BE2C (cell line): Measurements from ENCODE around the gene DTHD1. TPM values are rescaled to one million over a fixed set of nuclear protein-coding genes. Genes with fewer than 3 reads are reported as not detected.

Experiments
- DNase-seq: peaks from one replicate; pipeline ENCODE4 v3.0.0-alpha.2; 2020
- H3K27me3 ChIP-seq: fragments of 250-450 bp; sonication (Bioruptor Pico); 2 replicates; pipeline ENCODE4 v1.5.1; 2020; ENCODE audit warnings: mild to moderate bottlenecking
- H3K36me3 ChIP-seq: fragments of 250-450 bp; sonication (Bioruptor Pico); 2 replicates; pipeline ENCODE4 v1.5.1; 2020; ENCODE audit warnings: mild to moderate bottlenecking
- H3K4me1 ChIP-seq: fragments of 250-450 bp; sonication (Bioruptor Pico); 2 replicates; pipeline ENCODE4 v1.5.1; 2020
- H3K4me3 ChIP-seq: 2 replicates; pipeline ENCODE4 v1.5.1; 2011; ENCODE audit warnings: low read depth, low read length
- H3K9me3 ChIP-seq: fragments of 250-450 bp; sonication (Bioruptor Pico); 2 replicates; pipeline ENCODE4 v1.5.1; 2020
- polyA plus RNA-seq: library from polyadenylated mRNA; unstranded; fragments of >200 nt; gene quantifications from one replicate; pipeline ENCODE4 v1.2.1, GENCODE V29; 2012; ENCODE audit warnings: low read depth, missing spikeins; ENCODE audit not compliant: insufficient read length, insufficient read depth
- TF ChIP-seq, protein P1 (sequence below): IDR thresholded peaks from 2 replicates; pipeline ENCODE4 v1.5.1; 2012; ENCODE audit warnings: mild to moderate bottlenecking, low read depth, low read length

Gene DTHD1
- polyA plus RNA-seq: not detected

DNA sequence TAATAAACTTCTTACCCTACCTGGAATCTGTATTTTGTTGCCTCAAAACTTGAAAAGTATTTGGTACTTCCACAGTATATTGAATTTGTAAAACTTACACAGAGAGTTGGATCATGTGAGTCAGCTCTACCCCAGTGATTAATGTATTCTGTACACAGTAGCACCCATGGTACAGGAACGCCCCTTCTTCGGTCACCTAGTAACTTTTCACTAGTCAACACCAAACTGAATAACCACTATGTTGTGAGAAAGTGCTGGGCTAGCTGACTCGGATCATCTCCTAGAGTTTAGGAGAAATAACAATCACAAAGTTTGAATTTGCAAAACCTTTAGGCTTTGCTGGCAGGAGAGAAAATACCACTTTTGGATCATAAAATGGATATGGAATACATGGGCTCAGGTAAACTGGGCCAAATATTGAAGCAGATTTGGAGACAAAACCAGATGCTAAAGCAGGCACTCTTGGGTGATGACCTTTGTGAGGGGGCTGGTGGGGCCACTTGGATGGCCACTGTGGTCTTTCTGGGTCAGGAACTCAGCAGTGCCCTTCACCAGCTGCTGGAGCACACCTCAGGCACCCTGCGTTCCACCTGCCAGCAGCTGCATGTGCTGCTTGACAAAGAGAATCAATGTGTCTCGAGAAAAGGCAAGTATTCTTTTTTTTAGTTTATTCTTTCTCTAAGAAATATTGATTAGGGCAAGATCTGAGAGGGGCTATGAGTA is at the start of gene DTHD1:
TSS of gene DTHD1 (plus strand) at position 233 of the 723 bp plus-strand sequence. CDS start at position 376, 143 bp downstream.
- H3K9me3 ChIP-seq: no peaks in the 10 kb centered on the region
- no peak for DNase-seq
- no peaks in the 10 kb centered on the region for H3K36me3 ChIP-seq
- TF ChIP-seq, protein P1, sequence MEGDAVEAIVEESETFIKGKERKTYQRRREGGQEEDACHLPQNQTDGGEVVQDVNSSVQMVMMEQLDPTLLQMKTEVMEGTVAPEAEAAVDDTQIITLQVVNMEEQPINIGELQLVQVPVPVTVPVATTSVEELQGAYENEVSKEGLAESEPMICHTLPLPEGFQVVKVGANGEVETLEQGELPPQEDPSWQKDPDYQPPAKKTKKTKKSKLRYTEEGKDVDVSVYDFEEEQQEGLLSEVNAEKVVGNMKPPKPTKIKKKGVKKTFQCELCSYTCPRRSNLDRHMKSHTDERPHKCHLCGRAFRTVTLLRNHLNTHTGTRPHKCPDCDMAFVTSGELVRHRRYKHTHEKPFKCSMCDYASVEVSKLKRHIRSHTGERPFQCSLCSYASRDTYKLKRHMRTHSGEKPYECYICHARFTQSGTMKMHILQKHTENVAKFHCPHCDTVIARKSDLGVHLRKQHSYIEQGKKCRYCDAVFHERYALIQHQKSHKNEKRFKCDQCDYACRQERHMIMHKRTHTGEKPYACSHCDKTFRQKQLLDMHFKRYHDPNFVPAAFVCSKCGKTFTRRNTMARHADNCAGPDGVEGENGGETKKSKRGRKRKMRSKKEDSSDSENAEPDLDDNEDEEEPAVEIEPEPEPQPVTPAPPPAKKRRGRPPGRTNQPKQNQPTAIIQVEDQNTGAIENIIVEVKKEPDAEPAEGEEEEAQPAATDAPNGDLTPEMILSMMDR: no peak
- H3K4me1 ChIP-seq: no peaks in the 10 kb centered on the region
- H3K4me3 ChIP-seq: no peak within 1 kb of the TSS
- H3K27me3 ChIP-seq: no peaks in the 10 kb centered on the region

DNA sequence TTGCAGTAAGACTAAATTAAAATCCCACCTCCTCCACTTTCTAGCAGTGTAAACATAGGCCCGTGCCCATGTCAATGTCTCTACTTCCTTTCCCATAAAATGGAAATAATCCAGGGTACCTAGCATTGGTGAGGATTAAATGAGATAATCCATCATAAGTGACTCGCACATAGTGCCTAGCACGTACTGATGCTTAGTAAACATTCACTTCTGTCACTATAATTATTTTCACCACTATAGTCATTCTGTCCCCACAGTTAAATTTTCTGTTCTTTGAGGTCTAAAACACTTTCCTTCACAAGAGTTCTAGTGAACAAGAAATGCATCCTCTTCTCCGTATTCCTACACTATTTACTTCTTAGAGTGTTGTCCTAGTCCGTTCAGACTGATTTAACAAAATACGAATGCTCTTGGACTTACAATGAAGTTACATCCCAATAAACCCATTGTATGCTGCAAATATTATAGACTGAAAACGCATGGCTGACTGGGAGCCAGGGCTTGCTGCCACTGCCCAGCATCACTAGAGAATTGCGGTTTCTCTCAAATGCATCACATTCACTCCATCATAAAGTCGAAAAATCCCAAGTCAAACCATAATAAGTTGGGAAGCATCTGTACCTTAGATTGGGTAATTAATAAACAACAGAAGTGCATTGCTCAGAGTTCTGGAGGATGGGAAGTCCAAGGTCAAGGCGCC is 47.7 kb upstream of the DTHD1 start:
- Histone ChIP-seq H3K27me3 (no peaks in the 10 kb centered on the region), H3K36me3 (no peaks in the 10 kb centered on the region), H3K4me3 (no peak overlapping the region), H3K9me3 (no peaks in the 10 kb centered on the region; the same call in 1 of the 2 replicates), H3K4me1 (no peaks in the 10 kb centered on the region)
- TF ChIP-seq, protein P1: no peak
- DNase-seq: no peak

DNA sequence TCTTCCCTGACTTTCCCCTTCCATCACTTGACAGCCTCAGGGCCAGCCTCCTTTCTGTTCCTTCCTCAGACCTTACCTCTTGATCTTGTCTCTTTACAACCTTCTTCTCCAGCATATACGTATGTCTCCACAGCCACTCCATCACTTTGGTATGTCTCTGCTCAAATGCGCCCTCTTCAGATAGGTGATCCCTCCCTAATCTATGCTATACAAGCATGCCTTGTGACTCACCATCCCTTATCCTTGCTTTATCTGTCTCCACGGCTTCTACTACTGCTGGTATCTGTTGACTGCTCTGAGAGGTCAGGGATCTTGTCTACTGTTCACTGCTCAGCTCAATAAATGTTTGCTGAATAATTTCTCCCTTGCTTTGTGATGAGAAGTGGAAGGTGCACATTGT is 46.1 kb upstream of the DTHD1 start:
- Histone ChIP-seq H3K4me1 (no peaks in the 10 kb centered on the region), H3K9me3 (no peaks in the 10 kb centered on the region; the same call in 1 of the 2 replicates), H3K4me3 (no peak overlapping the region), H3K36me3 (no peaks in the 10 kb centered on the region), H3K27me3 (no peaks in the 10 kb centered on the region)
- TF ChIP-seq, protein P1: no peak
- DNase-seq: no peak

DNA sequence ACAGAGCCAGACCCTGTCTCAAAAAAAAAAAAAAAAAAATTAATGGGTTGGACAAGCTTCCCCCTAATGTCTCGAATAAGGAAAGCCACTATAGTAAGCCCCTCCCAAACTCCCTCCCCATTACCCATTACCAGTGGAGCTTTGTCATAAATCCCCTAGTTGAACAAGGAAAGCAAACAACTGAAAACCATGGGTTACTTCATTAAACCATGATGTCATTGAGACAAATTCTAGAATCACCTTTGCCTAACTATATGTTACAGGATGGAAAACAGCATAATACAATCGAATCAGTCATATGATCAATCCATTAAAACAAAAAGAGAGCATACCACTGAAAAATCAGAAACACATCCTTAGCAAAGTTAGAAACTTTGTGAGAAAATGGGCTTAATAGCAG is 45.3 kb upstream of the DTHD1 start:
- no peaks in the 10 kb centered on the region for H3K4me1 ChIP-seq
- DNase-seq: no peak
- TF ChIP-seq, protein P1: no peak
- no peak overlapping the region for H3K4me3 ChIP-seq
- no peaks in the 10 kb centered on the region for H3K36me3 ChIP-seq
- H3K27me3 ChIP-seq: no peaks in the 10 kb centered on the region
- H3K9me3 ChIP-seq: no peaks in the 10 kb centered on the region; the same call in 1 of the 2 replicates

DNA sequence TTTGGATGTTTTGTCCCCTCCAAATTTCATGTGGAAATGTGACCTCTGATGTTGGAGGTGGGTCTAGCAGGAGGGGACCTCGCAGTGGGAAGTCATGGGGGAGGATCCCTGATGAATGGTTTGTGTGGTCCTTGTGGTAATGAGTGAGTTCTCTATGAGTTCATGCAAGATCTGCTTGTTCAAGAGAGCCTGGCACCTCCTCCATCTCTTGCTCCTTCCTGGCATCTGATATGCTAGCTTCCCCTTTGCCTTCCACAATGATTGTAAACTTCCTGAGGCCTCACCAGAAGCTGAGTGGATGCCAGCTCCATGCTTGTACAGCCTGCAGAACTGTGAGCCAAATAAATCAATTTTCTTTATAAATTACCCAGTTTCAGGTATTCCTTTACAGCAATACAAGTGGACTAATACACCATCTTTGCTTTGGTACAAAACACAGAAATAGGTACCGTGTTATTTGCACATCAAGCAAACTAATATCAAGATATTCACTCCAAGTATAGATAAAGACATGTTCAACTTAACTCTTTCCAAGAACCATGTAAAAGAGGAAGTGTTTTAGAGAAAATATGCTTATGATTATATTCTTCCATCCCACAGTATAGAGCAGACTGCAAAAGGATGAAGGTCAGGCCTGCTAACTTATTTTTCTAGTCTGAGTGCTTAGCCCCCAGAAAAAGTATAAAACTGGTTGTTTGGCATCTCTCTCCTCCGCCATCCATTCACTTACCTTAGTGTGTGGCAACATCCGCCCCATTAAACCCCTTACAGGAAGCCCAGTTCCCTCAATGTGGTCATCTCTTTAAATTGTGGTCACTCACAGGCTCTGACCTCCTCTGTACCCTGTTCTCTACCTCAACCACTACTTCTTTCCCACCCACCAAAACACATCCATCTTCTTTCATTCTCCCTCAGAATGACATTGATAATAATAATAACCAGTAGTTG is 43.8 kb upstream of the DTHD1 start:
- Histone ChIP-seq H3K36me3 (no peaks in the 10 kb centered on the region), H3K9me3 (no peaks in the 10 kb centered on the region; the same call in 1 of the 2 replicates), H3K4me1 (no peaks in the 10 kb centered on the region), H3K4me3 (no peak overlapping the region), H3K27me3 (no peaks in the 10 kb centered on the region)
- TF ChIP-seq, protein P1: no peak
- DNase-seq: no peak
